ENCODE measurements around the gene FRZB.

FRZB gene

GRCh38 chr2:182817558-182817957, 48.9 kb downstream of the FRZB start:
- H3K4me3 ChIP-seq (ENCODE audit: low read depth, low read length): no peak overlapping the region
- no peak for DNase-seq (ENCODE audit: low read depth)

DNA sequence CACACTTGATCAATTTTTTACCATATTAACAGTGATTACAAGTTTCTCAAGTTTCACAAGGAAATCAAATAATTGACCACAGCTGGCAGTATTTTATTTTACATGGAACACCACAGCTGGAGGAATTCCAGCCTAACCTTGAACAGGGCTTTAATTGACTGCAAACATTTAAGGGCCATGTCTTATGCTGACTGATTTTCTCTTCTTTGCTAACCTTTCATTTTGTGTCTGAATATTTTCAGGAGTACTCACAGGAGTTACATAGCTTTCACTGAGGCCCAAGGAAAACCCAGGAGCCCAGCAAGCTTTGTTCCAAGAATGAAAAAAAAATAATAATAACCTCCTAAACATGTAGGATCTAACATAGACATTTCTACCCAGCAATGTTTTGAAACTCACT, 49.6 kb downstream of the FRZB start:
- no peak overlapping the region for H3K4me3 ChIP-seq (ENCODE audit: low read depth, low read length)
- no peak for DNase-seq (ENCODE audit: low read depth)

DNA sequence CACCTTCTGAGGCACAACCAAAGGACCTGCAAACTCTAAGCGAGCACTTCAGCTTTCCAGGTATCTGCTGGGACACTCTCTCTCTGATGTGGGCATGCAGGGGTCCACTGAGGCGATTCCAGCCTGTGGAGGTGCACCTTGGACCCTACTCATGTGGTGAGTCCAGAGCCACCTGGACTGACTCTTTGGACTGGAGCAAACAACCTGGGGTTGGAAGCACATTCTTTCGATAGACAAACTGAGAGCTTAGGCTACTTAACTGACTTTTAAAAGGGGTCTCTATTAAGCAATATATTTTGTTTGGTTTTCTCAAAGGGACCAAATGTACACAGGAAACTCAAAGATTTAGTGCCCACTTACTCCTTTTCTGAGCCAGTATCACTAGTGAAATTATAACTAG, 51.6 kb downstream of the FRZB start:
- no peak for DNase-seq (ENCODE audit: low read depth)
- no peak overlapping the region for H3K4me3 ChIP-seq (ENCODE audit: low read depth, low read length)

DNA sequence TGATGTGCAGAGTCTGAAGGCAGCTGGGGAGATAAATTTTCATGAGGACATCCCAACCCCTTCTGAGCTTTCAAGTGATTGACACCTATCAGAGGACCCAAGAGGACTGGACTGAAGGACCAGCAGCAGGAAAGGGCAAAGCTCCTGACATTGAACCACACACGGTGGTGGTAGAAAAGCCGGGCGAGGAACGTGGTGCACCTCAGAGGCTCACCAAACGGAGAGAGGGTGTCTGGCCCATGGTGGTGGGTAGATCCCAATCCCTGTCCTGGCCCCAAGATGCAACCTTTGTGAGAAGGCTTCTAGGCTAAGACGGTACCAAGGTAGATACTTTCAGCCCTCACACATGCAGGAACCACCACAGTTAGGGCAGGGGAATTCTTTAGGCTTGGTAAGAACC, 52.1 kb downstream of the FRZB start:
- no peak overlapping the region for H3K4me3 ChIP-seq (ENCODE audit: low read depth, low read length)
- no peak for DNase-seq (ENCODE audit: low read depth)

- no peak overlapping the region for H3K4me3 ChIP-seq (ENCODE audit: low read depth, low read length)
- DNase-seq (ENCODE audit: low read depth): no peak
Measured at GRCh38 chr2:182810087-182810486, 56.4 kb downstream of the FRZB start.

DNA sequence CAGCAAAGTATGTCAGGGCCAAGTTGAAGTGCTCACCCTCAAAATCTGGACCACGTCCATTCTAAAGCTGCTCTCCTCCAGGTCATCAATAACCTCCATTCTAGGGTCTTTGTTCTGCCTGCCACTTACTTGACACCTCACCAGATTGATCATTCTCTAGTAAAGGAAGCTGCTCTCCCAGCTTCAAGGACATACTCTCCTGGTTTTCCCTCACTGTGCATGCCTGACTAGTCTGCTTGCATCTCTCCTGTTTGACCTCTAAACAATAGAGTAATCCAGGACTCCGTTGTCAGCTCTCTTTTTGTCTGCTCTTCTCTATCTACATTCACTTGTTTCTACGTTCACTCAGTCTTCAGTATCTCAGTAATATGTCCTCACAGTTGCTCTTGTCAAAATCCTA, 59.1 kb downstream of the FRZB start:
- no peak for DNase-seq (ENCODE audit: low read depth)
- H3K4me3 ChIP-seq (ENCODE audit: low read depth, low read length): no peak overlapping the region

GRCh38 chr2:182804128-182804527, 62.3 kb downstream of the FRZB start:
- H3K4me3 ChIP-seq (ENCODE audit: low read depth, low read length): no peak overlapping the region
- DNase-seq (ENCODE audit: low read depth): no peak

DNA sequence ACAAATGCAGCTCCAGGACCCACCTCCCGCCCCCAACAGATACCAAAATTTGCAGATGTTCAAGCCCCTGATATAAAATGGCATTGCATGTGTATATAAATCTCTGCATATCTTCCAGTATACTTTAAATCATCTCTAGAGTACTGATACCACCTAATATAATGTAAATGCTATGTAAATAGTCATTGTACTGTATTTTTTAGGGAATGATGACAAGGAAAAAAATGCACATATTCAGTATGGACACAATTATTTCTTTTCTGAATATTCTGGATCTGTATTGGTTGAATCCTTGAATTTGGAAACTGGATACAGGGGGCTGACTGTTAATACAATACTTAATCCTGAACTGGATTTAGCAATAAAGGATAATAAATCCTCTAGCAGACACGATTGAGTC, 67.7 kb downstream of the FRZB start:
- no peak overlapping the region for H3K4me3 ChIP-seq (ENCODE audit: low read depth, low read length)
- DNase-seq (ENCODE audit: low read depth): no peak

DNA sequence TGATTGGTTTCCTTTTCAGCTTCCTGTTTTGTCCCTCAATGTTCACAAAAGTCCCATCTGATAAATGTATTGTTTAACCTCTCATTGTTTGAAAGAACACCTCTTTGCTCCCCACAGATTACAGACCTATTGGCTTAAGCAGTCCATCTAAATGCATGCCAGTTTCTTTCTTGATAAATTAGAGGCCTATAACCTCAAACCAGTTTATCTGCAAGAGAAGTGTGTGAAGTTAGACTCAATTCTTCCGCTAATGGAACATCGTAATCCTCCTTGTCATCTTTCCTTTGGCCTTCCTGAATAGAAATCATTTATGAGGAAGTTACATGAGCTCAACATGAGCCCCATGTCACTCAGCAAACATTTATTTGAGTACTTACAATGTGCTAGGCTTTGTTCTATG, 74.0 kb downstream of the FRZB start:
- no peak for DNase-seq (ENCODE audit: low read depth)

GRCh38 chr2:182784777-182785176, 81.7 kb downstream of the FRZB start:
- no peak for DNase-seq (ENCODE audit: low read depth)
- H3K4me3 ChIP-seq (ENCODE audit: low read depth, low read length): no peak overlapping the region

More for the DNA sequence above, 74.0 kb downstream of the FRZB start:
- no peak overlapping the region for H3K4me3 ChIP-seq (ENCODE audit: low read depth, low read length)

GRCh38 chr2:182784058-182784706, 82.3 kb downstream of the FRZB start:
- no peak for DNase-seq (ENCODE audit: low read depth)
- no peak overlapping the region for H3K4me3 ChIP-seq (ENCODE audit: low read depth, low read length)
